D721Med (cell line): ENCODE results near the gene CCBE1.
"Not testable (repeated sequence)": the region's sequence is repeated elsewhere in the genome, so short reads cannot be mapped to it uniquely, and the experiment has no call there.

ENCODE experiments used
- DNase-seq: peaks from one replicate; pipeline ENCODE4 v3.0.0; 2011; ENCODE audit warnings: low spot score; ENCODE audit not compliant: insufficient read length
- FAIRE-seq: peaks from 2 replicates; lab custom pipeline; 2011; peaks lifted over from hg19 to GRCh38; lab: Jason Lieb, UNC
- TF ChIP-seq, protein P1 (sequence below): IDR thresholded peaks from 2 replicates; pipeline ENCODE4 v1.5.1; 2012; ENCODE audit warnings: mild to moderate bottlenecking, control low read depth; ENCODE audit not compliant: insufficient read depth; ENCODE audit errors: missing control alignments

The CCBE1 gene

DNA sequence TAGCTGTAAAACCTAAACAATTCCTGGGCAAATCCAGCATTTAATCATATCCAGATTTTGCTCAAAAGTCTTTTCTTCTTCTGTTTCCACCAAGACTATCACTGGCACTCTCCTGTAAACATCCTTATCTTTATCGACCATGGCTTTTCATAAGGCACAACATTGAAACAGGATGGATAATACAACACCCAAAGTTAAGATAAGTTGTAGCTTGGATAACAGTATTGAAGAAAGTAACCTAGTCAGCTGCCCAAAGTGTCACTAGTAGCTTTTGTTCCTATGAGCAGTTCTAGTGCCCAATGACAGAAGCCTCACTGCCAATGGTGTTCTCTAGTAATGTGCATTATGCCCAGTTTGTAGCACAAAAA, 22.3 kb downstream of the CCBE1 start:
- DNase-seq, result no peak
- peak; percentile 80 for FAIRE-seq
- TF ChIP-seq, protein P1, sequence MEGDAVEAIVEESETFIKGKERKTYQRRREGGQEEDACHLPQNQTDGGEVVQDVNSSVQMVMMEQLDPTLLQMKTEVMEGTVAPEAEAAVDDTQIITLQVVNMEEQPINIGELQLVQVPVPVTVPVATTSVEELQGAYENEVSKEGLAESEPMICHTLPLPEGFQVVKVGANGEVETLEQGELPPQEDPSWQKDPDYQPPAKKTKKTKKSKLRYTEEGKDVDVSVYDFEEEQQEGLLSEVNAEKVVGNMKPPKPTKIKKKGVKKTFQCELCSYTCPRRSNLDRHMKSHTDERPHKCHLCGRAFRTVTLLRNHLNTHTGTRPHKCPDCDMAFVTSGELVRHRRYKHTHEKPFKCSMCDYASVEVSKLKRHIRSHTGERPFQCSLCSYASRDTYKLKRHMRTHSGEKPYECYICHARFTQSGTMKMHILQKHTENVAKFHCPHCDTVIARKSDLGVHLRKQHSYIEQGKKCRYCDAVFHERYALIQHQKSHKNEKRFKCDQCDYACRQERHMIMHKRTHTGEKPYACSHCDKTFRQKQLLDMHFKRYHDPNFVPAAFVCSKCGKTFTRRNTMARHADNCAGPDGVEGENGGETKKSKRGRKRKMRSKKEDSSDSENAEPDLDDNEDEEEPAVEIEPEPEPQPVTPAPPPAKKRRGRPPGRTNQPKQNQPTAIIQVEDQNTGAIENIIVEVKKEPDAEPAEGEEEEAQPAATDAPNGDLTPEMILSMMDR, result no peak

DNA sequence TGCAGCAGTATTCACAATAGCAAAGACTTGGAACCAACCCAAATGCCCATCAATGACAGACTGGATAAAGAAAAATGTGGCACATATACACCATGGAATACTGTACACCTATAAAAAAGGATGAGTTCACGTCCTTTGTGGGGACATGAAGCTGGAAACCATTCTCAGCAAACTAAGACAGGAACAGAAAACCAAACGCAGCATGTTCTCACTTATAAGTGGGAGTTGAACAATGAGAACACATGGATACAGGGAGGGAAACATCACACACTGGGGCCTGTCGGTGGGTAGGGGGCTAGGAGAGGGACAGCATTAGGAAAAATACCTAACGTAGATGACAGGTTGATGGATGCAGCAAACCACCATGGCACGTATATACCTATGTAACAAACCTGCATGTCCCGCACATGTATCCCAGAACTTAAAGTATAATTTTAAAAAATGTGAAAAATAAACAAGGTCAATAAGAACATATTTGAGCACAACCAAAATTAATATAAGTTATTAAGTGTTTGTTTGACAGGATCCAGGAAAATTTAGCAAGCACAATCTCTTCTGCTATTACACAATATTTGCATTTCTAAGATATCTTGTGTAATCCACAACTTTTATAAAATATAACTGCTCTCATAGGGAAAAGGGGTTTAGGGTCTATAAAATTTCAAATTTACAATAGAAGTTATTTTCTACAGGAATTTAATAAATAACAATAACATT, 22.9 kb downstream of the CCBE1 start:
- TF ChIP-seq, protein P1, result no peak
- DNase-seq (no peak), FAIRE-seq (no peak)

DNA sequence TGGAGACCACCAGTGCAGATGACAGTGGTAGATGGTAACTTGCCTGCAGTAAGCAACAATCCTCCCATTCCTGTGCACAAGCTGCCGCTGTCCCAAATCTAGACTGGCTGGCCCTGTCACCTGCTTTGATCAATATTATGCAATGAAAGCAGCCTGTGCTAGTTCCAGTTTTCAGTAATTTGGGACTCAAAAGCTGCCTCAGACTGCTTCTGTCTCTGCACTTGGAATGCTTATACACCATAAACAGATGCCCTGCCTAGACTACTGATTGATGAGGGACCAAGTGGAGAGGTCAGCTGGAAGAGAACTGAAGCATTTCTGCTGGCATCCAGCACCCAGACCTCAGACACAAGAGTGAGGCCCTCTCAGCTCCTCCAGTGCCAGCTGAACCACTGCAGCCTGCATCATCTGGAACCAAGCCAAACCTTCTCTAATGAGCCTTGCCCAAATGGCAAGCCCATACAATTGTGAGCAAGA, 24.9 kb downstream of the CCBE1 start:
- no peak for FAIRE-seq
- TF ChIP-seq, protein P1, result no peak
- DNase-seq, result no peak

DNA sequence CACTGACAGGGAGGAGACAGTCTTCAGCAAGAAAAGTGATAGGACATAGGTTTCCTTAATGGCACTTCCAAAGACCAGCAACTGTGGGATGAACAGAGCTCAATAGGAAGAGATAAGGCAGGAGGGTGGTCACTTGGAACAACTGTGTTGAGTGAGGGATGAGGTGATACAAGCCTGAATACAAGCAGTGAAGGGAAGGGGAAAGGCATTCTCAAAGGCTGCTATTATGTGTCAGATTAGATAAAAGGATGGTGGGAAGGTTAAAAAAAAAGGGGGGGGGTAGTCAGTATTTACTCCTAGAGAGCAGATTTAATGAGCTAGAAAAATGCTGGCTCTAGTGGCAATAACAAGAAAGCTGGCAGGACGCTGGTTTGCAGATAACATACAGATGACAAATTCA, 25.7 kb downstream of the CCBE1 start:
- FAIRE-seq, result no peak
- no peak for DNase-seq
- TF ChIP-seq, protein P1, result no peak

DNA sequence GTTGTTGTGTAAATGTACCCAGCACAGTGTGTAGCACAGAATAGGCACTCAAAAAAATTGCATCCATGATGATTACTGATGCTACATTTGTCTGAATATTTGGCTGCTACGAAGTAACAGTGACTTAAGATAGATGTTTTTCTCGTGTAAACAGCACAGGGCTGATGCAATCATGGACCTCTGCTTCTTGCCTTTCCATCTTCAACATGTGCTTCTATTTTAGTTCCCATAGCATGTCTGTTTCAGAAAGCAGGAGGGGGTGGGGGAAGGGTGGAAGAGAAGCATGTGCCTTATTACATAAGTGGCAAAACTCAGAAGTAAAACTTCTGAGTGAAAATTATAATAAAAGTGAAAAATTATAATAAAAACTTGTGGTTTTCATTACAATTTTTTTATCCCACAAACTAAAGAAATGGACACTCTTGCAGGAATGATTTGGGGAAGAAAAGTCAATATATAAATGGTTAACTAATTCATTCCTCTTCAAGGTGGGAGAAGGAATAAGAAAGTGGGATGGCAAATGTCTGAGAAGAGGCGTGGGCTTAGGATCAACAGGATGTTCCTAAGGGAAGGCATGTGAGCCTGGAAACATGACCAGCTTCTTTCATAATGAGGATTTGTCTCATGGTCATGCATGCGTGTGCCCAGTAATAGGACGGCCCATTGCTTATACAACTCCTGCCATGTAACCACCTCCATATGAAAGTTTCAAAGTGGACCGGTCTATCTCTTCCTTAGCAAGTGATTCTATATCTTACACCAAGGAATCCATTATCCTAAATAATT, 27.2 kb downstream of the CCBE1 start:
- DNase-seq (no peak), FAIRE-seq (peak; percentile 94)
- TF ChIP-seq, protein P1, result no peak

DNA sequence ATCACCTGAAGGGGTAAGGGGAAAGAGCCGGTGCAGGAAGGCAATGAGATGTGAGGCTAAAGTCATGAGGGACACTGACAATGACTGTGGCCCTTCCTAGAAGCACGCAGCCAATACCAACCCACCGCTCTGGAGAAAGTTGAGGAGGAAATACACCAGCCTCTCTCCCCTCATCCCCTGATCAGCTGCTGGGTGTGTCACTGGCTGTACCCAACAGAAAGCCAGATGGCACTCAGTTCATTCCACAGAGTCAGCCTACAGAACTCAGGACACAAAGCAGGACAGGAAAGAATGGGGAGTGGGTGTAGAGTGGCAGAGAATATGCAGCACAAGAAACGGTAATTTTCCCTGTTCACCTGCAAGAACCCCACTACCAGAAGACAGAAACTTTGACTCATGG, 29.7 kb downstream of the CCBE1 start:
- TF ChIP-seq, protein P1, result no peak
- DNase-seq (no peak), FAIRE-seq (peak; percentile 64)

DNA sequence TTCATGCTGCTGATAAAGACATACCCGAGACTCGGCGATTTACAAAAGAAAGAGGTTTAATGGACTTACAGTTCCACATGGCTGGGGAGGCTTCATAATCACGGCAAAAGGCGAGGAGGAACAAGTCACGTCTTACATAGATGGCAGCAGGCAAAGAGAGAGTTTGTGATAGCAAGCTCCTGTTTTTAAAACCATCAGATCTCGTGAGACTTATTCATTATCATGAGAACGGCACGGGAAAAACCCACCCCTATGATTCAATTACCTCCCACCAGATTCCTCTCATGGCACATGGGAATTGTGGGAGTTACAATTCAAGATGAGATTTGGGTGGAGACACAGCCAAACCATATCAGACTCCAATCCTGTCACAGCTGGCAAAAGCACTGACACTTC, 31.2 kb downstream of the CCBE1 start:
- DNase-seq, result not testable (repeated sequence)
- peak; percentile 35 for FAIRE-seq
